GM12892 (cell line): ENCODE results near the gene HSPA14.

Source experiments
- POLR2A ChIP-seq: IDR thresholded peaks from 2 replicates; pipeline ENCODE4 v1.6.1; 2011; ENCODE audit warnings: low read depth, low read length, control low read depth
- POLR2AphosphoS5 ChIP-seq: IDR thresholded peaks from 2 replicates; pipeline ENCODE4 v1.6.1; 2011; ENCODE audit warnings: low read depth, low read length, control low read depth
- TAF1 ChIP-seq: IDR thresholded peaks from 2 replicates; pipeline ENCODE4 v1.6.1; 2011; ENCODE audit warnings: low read depth, mild to moderate bottlenecking, control low read depth, low read length, borderline replicate concordance

DNA sequence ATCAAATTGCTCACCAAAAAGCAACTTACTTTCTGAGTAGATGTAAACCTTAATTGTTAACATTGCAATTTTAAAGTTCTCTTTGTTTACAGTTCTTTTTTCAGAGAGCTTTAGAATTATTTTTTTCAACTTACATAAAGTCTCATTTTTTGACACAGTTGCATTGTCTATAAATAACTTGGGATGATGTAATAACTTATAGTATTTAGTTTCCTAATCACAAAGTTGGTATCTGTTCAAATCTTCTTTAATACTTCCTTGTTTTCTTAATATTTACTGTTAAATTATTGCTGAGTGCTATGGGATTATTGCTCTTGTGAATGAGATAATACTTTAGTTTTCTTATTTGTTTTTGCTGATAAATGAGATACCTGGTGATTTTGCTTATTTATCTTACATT lies 21.7 kb downstream of the HSPA14 start:
- TF ChIP-seq TAF1 (no peak), POLR2A (no peak), POLR2AphosphoS5 (no peak)
